Stimulated activated CD4-positive, alpha-beta T cell treated with anti-CD3 and anti-CD28 coated beads, Interleukin-1b, Interleukin-23, amount 100 ng/mL, for 24 hours (primary cell): Measurements from ENCODE around the gene PLA2G3.

Source experiments
- DNase-seq, 4 experiments: peaks; one replicate each; pipeline ENCODE4 v3.0.0-alpha.2; 2020; ENCODE audit warnings: low read depth in 4 of 4, low spot score in 1 of 4

PLA2G3 gene

GRCh38 chr22:31087744-31088215 is 52.5 kb downstream of the PLA2G3 start:
- no peak for DNase-seq

GRCh38 chr22:31086703-31087330 is 53.5 kb downstream of the PLA2G3 start:
- no peak for DNase-seq

GRCh38 chr22:31085928-31086327 is 54.4 kb downstream of the PLA2G3 start:
- DNase-seq: no peak

GRCh38 chr22:31085493-31085824 is 54.8 kb downstream of the PLA2G3 start:
- DNase-seq: no peak

GRCh38 chr22:31084811-31085492 is 55.4 kb downstream of the PLA2G3 start:
- DNase-seq: peak; percentile 80 to 86 (median 84)
